Measurements from ENCODE around the gene SLC4A7. TPM values are rescaled to one million over a fixed set of nuclear protein-coding genes. Genes with fewer than 3 reads are reported as not detected.

Gene SLC4A7
- total and polyA plus RNA-seq, 4 experiments from 2014 or later = 12.7 to 103 (median 60.9) TPM

DNA sequence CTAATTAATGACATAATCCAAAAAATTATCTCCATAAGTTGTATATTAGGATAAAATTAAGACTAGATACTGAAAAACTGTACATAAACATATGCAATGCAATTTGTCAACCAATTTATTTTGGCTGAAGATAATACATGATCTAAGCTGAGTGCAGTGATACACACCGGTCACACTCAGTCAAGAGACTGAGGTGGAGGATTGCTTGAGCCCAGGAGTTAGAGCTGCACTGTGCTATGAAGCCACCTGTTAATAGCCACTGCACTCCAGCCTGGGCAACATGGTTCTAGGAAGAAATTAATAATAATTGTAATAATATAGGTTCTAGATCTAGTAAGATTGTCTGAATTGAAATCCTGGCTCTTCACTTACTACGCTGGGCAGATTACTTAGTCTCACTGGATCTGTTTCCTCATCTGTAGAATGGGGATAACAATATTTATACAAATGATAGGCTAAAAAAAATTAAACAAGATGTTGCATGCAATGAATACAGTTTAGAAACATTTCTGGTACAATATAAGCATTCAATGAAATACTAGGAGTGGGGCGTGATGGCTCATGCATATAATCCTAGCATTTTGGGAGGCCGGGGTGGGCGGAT, 15.8 kb downstream of the SLC4A7 start:
- Histone ChIP-seq H3K9me3 (ENCODE audit: control insufficient read depth in 1 of 2, low read length in 2 of 2) (no peaks in the 10 kb centered on the region), H3K4me3 (ENCODE audit: low read length in 2 of 2) (no peak overlapping the region), H3K4me1 (ENCODE audit: insufficient read depth, low read length) (peaks cover 38% of the 10 kb centered on the region), H3K27me3 (ENCODE audit: insufficient read depth, low read length) (no peaks in the 10 kb centered on the region), H3K27ac (ENCODE audit: low read depth, low read length) (no peak overlapping the region), H3K36me3 (ENCODE audit: insufficient read depth, low read length) (no peaks in the 10 kb centered on the region)
- H3K4me3 Mint-ChIP-seq = no peak overlapping the region
- no peaks in the 10 kb centered on the region for H3K27me3 Mint-ChIP-seq
- H3K9me3 Mint-ChIP-seq = no peaks in the 10 kb centered on the region
- CTCF ChIA-PET (ENCODE audit: partially characterized antibody) = interaction anchor here (0.8 to 4.8 kb wide), 28 partner anchors 9 to 334 kb away, joined by 3 to 45 read pairs (median 6); partner anchors contain the start of genes NEK10 and SLC4A7
- peaks cover 24 to 62% (median 34%) of the 10 kb centered on the region in 4 donors for H3K4me1 Mint-ChIP-seq
- intact Hi-C loops (cut with micrococcal nuclease) = loop anchor here (5.0 kb wide), 1 partner anchor 189 kb away; no protein-coding TSS in a partner anchor
- H3K27ac Mint-ChIP-seq = peak overlapping the region in 3 of 7 donors; percentile 32 to 54 (median 51)
- no peak for DNase-seq
- H3K36me3 Mint-ChIP-seq = peaks cover 7 to 10% of the 10 kb centered on the region in 2 donors
- POLR2A ChIA-PET (ENCODE audit: partially characterized antibody) = interaction anchor here (0.8 to 1.4 kb wide), 2 partner anchors 11 to 393 kb away, joined by 3 to 4 read pairs; no protein-coding TSS in a partner anchor

DNA sequence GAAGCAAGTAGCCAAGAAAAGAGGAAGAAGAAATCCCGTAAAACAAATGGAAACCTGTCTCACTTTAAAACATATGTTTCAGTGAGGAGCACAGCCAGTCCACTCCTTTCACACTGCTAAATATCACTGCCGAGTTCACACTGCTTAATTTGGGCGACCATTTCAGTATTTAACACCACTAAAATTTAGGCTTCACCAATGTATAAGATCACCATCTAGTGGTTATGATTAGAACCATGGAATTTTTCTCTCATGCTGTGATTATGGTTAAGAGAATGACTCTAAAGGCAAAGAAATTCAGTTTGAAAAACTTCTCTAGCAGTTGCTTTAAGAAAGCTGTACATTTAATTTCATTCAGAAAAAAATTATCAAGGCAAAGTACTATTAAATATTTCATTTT, 16.6 kb downstream of the SLC4A7 start:
- peak in 4 of 5 donors; percentile 41 to 49 (median 42) for DNase-seq
- H3K27ac Mint-ChIP-seq = peak overlapping the region in 5 of 7 donors; percentile 6 to 63 (median 27)
- intact Hi-C loops (cut with micrococcal nuclease) = loop anchor here (1.0 to 5.0 kb wide), 5 partner anchors 12 to 333 kb away; no protein-coding TSS in a partner anchor

DNA sequence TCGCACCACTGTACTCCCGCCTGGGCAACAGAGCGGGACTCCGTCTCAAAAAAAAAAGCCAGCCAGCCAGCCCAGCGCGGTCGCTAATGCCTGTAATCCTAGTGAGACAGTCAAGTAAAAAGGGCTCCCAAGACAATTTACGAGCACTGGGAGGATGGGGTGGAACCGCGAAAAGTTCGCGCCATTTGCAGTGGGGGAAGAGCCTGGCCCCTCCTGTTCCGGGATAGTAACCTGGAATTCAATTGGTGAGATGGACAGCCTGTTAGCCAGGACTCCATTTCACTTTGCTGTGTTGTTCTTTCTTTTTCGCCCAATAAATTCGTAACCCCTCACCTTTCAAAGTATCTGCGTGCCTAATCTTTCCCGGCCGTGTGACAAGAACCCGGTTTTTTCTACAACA, 19.5 kb downstream of the SLC4A7 start:
- CTCF ChIA-PET (ENCODE audit: partially characterized antibody) = interaction anchor here (1.4 kb wide), 1 partner anchor 107 kb away, joined by 4 read pairs; no protein-coding TSS in a partner anchor

More for the DNA sequence above, 16.6 kb downstream of the SLC4A7 start:
- no peaks in the 10 kb centered on the region for H3K27me3 ChIP-seq (ENCODE audit: insufficient read depth, low read length)
- H3K36me3 Mint-ChIP-seq = peaks cover 10 to 13% of the 10 kb centered on the region in 2 donors
- no peaks in the 10 kb centered on the region for H3K9me3 ChIP-seq (ENCODE audit: control insufficient read depth in 1 of 2, low read length in 2 of 2)
- POLR2A ChIA-PET (ENCODE audit: partially characterized antibody) = interaction anchor here (0.8 to 1.4 kb wide), 3 partner anchors 12 to 394 kb away, joined by 3 to 5 read pairs (median 4); partner anchors contain the start of gene SLC4A7
- H3K9me3 Mint-ChIP-seq = no peaks in the 10 kb centered on the region
- H3K27ac ChIP-seq (ENCODE audit: low read depth, low read length) = no peak overlapping the region
- peaks cover 30% of the 10 kb centered on the region for H3K4me1 ChIP-seq (ENCODE audit: insufficient read depth, low read length)
- no peaks in the 10 kb centered on the region for H3K36me3 ChIP-seq (ENCODE audit: insufficient read depth, low read length)
- no peak overlapping the region for H3K4me3 ChIP-seq (ENCODE audit: low read length in 2 of 2)
- H3K4me3 Mint-ChIP-seq = peak overlapping the region in 3 of 8 donors; percentile 4 to 44 (median 39)
- CTCF ChIA-PET (ENCODE audit: partially characterized antibody) = interaction anchor here (0.6 to 4.8 kb wide), 38 partner anchors 8 to 333 kb away, joined by 3 to 45 read pairs (median 5); partner anchors contain the start of genes NEK10 and SLC4A7
- H3K27me3 Mint-ChIP-seq = no peaks in the 10 kb centered on the region
- peaks cover 25 to 57% (median 35%) of the 10 kb centered on the region in 4 donors for H3K4me1 Mint-ChIP-seq

DNA sequence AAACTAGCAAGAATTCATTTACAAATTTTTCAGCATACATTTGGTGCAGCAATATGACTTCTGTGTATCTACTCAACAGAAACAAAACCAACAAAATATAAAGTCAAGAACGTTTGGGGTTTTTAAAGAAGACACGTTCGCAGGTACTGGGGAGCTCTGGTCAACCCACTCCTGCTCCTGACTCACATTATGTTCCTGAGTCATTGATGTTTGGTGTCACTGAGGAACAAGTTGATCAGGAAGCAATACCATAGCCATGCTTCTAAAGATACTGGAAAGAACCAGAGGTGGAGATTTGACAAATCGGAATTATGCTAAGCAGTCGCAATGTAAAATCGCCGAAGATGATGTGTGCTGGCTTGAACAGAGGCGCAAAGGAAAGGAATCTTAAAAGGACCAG, 22.0 kb downstream of the SLC4A7 start:
- Mint-ChIP-seq H3K4me3 (no peak overlapping the region), H3K27ac (peak overlapping the region in 1 of 7 donors; percentile 46)

More for the DNA sequence above, 19.5 kb downstream of the SLC4A7 start:
- Histone ChIP-seq H3K9me3 (ENCODE audit: control insufficient read depth in 1 of 2, low read length in 2 of 2) (no peaks in the 10 kb centered on the region), H3K27me3 (ENCODE audit: insufficient read depth, low read length) (no peaks in the 10 kb centered on the region), H3K27ac (ENCODE audit: low read depth, low read length) (no peak overlapping the region), H3K4me3 (ENCODE audit: low read length in 2 of 2) (no peak overlapping the region), H3K36me3 (ENCODE audit: insufficient read depth, low read length) (no peaks in the 10 kb centered on the region), H3K4me1 (ENCODE audit: insufficient read depth, low read length) (peaks cover 20% of the 10 kb centered on the region)
- H3K4me1 Mint-ChIP-seq = peaks cover 25 to 57% (median 33%) of the 10 kb centered on the region in 4 donors
- intact Hi-C loops (cut with micrococcal nuclease) = loop anchor here (5.0 kb wide), 1 partner anchor 193 kb away; no protein-coding TSS in a partner anchor
- H3K9me3 Mint-ChIP-seq = no peaks in the 10 kb centered on the region
- H3K27me3 Mint-ChIP-seq = no peaks in the 10 kb centered on the region
- no peak overlapping the region for H3K4me3 Mint-ChIP-seq
- H3K27ac Mint-ChIP-seq = no peak overlapping the region
- DNase-seq = no peak
- POLR2A ChIA-PET (ENCODE audit: partially characterized antibody) = no interaction called here
- peaks cover 12 to 20% of the 10 kb centered on the region in 2 donors for H3K36me3 Mint-ChIP-seq

DNA sequence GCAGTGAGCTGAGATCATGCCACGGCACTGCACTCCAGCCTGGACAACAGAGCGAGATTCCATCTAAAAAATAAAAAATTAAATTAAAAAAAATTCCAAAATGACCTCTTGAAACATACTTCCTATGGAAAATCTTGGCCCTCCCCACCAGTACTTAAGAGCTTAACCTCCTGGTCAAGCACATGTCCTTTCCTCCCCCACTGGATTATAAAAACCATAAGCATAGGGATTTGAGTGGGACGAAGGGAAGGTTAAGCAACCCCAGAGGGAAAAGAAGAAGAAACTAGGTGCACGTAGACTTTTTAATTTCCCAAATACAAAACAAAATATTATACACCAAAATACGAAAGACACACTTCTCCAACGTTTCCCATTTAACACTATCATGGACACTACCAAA, 25.3 kb downstream of the SLC4A7 start:
- no peak for DNase-seq
- Mint-ChIP-seq H3K27me3 (no peaks in the 10 kb centered on the region), H3K9me3 (no peaks in the 10 kb centered on the region), H3K27ac (no peak overlapping the region), H3K36me3 (peaks cover 18 to 20% of the 10 kb centered on the region in 2 donors), H3K4me3 (no peak overlapping the region), H3K4me1 (peaks cover 38 to 74% (median 47%) of the 10 kb centered on the region in 4 donors)
- H3K4me3 ChIP-seq (ENCODE audit: low read length in 2 of 2) = no peak overlapping the region
- no peaks in the 10 kb centered on the region for H3K27me3 ChIP-seq (ENCODE audit: insufficient read depth, low read length)
- no peaks in the 10 kb centered on the region for H3K36me3 ChIP-seq (ENCODE audit: insufficient read depth, low read length)
- intact Hi-C loops (cut with micrococcal nuclease) = no loop called here
- H3K4me1 ChIP-seq (ENCODE audit: insufficient read depth, low read length) = peaks cover 23% of the 10 kb centered on the region
- POLR2A ChIA-PET (ENCODE audit: partially characterized antibody) = no interaction called here
- H3K9me3 ChIP-seq (ENCODE audit: control insufficient read depth in 1 of 2, low read length in 2 of 2) = no peaks in the 10 kb centered on the region
- H3K27ac ChIP-seq (ENCODE audit: low read depth, low read length) = no peak overlapping the region
- CTCF ChIA-PET (ENCODE audit: partially characterized antibody) = interaction anchor here (3.7 kb wide), 1 partner anchor 8 kb away, joined by 20 read pairs; no protein-coding TSS in a partner anchor

More for the DNA sequence above, 22.0 kb downstream of the SLC4A7 start:
- Mint-ChIP-seq H3K27me3 (no peaks in the 10 kb centered on the region), H3K9me3 (no peaks in the 10 kb centered on the region), H3K4me1 (peaks cover 27 to 56% (median 29%) of the 10 kb centered on the region in 4 donors), H3K36me3 (peaks cover 13 to 20% of the 10 kb centered on the region in 2 donors)
- no peak for DNase-seq
- ChIA-PET POLR2A (ENCODE audit: partially characterized antibody) (no interaction called here), CTCF (ENCODE audit: partially characterized antibody) (no interaction called here)
- H3K36me3 ChIP-seq (ENCODE audit: insufficient read depth, low read length) = no peaks in the 10 kb centered on the region
- H3K27ac ChIP-seq (ENCODE audit: low read depth, low read length) = no peak overlapping the region
- H3K4me1 ChIP-seq (ENCODE audit: insufficient read depth, low read length) = peaks cover 5% of the 10 kb centered on the region
- intact Hi-C loops (cut with micrococcal nuclease) = no loop called here
- no peaks in the 10 kb centered on the region for H3K9me3 ChIP-seq (ENCODE audit: control insufficient read depth in 1 of 2, low read length in 2 of 2)
- no peaks in the 10 kb centered on the region for H3K27me3 ChIP-seq (ENCODE audit: insufficient read depth, low read length)
- no peak overlapping the region for H3K4me3 ChIP-seq (ENCODE audit: low read length in 2 of 2)

DNA sequence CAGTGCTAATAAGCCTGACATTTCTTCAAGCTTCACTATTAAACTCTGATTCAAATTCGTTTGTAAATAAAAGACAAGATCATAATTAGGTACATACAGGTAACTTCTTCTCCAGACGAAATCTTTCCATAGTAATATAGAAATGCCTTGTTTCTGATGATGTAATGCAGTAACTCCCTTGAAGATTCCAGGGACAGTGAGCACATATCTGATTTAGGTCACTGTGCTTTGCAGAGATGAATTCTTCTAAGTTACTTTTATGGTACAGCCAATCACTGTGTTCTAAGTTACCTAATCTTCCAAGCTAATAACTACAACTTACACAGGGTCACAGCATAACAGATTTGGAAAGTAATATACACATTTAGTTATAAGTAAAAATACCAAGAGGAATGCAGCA, 27.6 kb downstream of the SLC4A7 start:
- peaks cover 42% of the 10 kb centered on the region for H3K4me1 ChIP-seq (ENCODE audit: insufficient read depth, low read length)
- no peaks in the 10 kb centered on the region for H3K36me3 ChIP-seq (ENCODE audit: insufficient read depth, low read length)
- Mint-ChIP-seq H3K36me3 (peaks cover 7 to 10% of the 10 kb centered on the region in 2 donors), H3K4me3 (peak overlapping the region in 2 of 8 donors; percentile 12 to 47), H3K9me3 (no peaks in the 10 kb centered on the region), H3K27ac (peak overlapping the region in 1 of 7 donors; percentile 27), H3K4me1 (peaks cover 43 to 79% (median 60%) of the 10 kb centered on the region in 4 donors), H3K27me3 (no peaks in the 10 kb centered on the region)
- no peak overlapping the region for H3K4me3 ChIP-seq (ENCODE audit: low read length in 2 of 2)
- no peak overlapping the region for H3K27ac ChIP-seq (ENCODE audit: low read depth, low read length)
- intact Hi-C loops (cut with micrococcal nuclease) = no loop called here
- POLR2A ChIA-PET (ENCODE audit: partially characterized antibody) = no interaction called here
- DNase-seq = no peak
- CTCF ChIA-PET (ENCODE audit: partially characterized antibody) = interaction anchor here (3.7 kb wide), 1 partner anchor 11 kb away, joined by 20 read pairs; no protein-coding TSS in a partner anchor
- H3K27me3 ChIP-seq (ENCODE audit: insufficient read depth, low read length) = no peaks in the 10 kb centered on the region
- no peaks in the 10 kb centered on the region for H3K9me3 ChIP-seq (ENCODE audit: control insufficient read depth in 1 of 2, low read length in 2 of 2)

DNA sequence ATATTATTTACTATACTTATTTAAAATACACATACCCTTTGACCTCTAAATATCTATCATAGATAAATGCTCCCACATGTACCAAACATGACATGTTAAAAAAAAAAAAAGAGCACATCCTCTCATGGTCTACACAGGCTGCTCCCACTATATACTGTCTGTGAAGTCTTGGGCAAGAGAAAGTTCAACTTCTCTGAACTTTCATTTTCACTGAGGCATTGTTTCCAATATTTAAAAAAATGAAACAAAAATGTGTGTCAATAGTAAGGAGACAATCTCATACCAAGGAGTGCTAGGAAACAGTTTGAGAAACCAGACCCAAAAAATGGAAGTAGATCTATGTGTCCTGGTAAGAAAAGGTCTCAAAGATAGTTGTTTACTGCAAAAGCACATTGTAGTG, 29.3 kb downstream of the SLC4A7 start:
- Mint-ChIP-seq H3K36me3 (peaks cover 9 to 12% of the 10 kb centered on the region in 2 donors), H3K9me3 (no peaks in the 10 kb centered on the region), H3K4me1 (peaks cover 42 to 76% (median 59%) of the 10 kb centered on the region in 4 donors), H3K27me3 (no peaks in the 10 kb centered on the region), H3K4me3 (peak overlapping the region in 7 of 8 donors; percentile 22 to 74 (median 53)), H3K27ac (peak overlapping the region in 4 of 7 donors; percentile 1 to 72 (median 48))
- Histone ChIP-seq H3K4me3 (ENCODE audit: low read length in 2 of 2) (no peak overlapping the region), H3K27ac (ENCODE audit: low read depth, low read length) (no peak overlapping the region), H3K4me1 (ENCODE audit: insufficient read depth, low read length) (peaks cover 47% of the 10 kb centered on the region), H3K9me3 (ENCODE audit: control insufficient read depth in 1 of 2, low read length in 2 of 2) (no peaks in the 10 kb centered on the region), H3K27me3 (ENCODE audit: insufficient read depth, low read length) (no peaks in the 10 kb centered on the region), H3K36me3 (ENCODE audit: insufficient read depth, low read length) (no peaks in the 10 kb centered on the region)
- intact Hi-C loops (cut with micrococcal nuclease) = no loop called here
- ChIA-PET CTCF (ENCODE audit: partially characterized antibody) (interaction anchor here (1.7 kb wide), 1 partner anchor 12 kb away, joined by 4 read pairs; no protein-coding TSS in a partner anchor), POLR2A (ENCODE audit: partially characterized antibody) (interaction anchor here (1.2 kb wide), 1 partner anchor 29 kb away, joined by 4 read pairs; the partner anchor contains the start of gene SLC4A7)
- peak in 2 of 5 donors; percentile 8 to 15 for DNase-seq
